ENCODE measurements around the gene SMAD7.

- TF ChIP-seq POLR2A (IDR thresholded peaks at IDR 0.05; ENCODE audit: low read length): no peak
- no peak for TF ChIP-seq GATA1 (IDR thresholded peaks at IDR 0.05; ENCODE audit: low read depth, low read length)
Observed at GRCh38 chr18:48879008-48879431, 71.7 kb downstream of the SMAD7 start.
